Lung (tissue), 12 donors: Measurements from ENCODE around the gene ATG2B. TPM values are rescaled to one million over a fixed set of nuclear protein-coding genes. Genes with fewer than 3 reads are reported as not detected.

Experiments used
- ATAC-seq: fragments of 200-7000 bp; cut with Tn5 transposase; one replicate; pipeline ENCODE4 v1.9.1; 2020; ENCODE audit warnings: moderate number of reproducible peaks; ENCODE audit not compliant: insufficient read depth, low FRiP score
- DNase-seq, 3 donors: peaks; one replicate each; pipeline ENCODE4 v3.0.0-alpha.2; 2013 to 2017
- H3K27ac ChIP-seq, 2 donors: one replicate each; pipeline ENCODE4 v1.5.1; 2013; ENCODE audit warnings: mild to moderate bottlenecking in 2 of 2, moderate library complexity in 2 of 2, control low read depth in 1 of 2, inconsistent platforms in 1 of 2, low read depth in 1 of 2, low read length in 1 of 2
- H3K27me3 ChIP-seq, 3 donors: one replicate each; pipeline ENCODE4 v1.5.1; 2013; ENCODE audit warnings: low read length in 2 of 3; ENCODE audit not compliant: control insufficient read depth in 3 of 3, insufficient read depth in 3 of 3
- H3K36me3 ChIP-seq, 4 donors: one replicate each; pipeline ENCODE4 v1.5.1; 2013; ENCODE audit warnings: low read length in 4 of 4, mild to moderate bottlenecking in 1 of 4, moderate library complexity in 1 of 4; ENCODE audit not compliant: control insufficient read depth in 4 of 4, insufficient read depth in 4 of 4
- H3K4me1 ChIP-seq, 5 donors: one replicate each; pipeline ENCODE4 v1.5.1; 2013; ENCODE audit warnings: low read length in 5 of 5, mild to moderate bottlenecking in 2 of 5, moderate library complexity in 1 of 5; ENCODE audit not compliant: control insufficient read depth in 5 of 5, insufficient read depth in 5 of 5
- H3K4me3 ChIP-seq: one replicate; pipeline ENCODE4 v1.5.1; 2013; ENCODE audit warnings: mild to moderate bottlenecking, control low read depth, moderate library complexity
- H3K9ac ChIP-seq, 2 donors: one replicate each; pipeline ENCODE4 v1.5.1; 2013; ENCODE audit warnings: low read length in 2 of 2, control low read depth in 1 of 2; ENCODE audit not compliant: insufficient read depth in 1 of 2
- H3K9me3 ChIP-seq, 4 donors: one replicate each; pipeline ENCODE4 v1.5.1; 2013; ENCODE audit warnings: low read length in 3 of 4, mild to moderate bottlenecking in 1 of 4, moderate library complexity in 1 of 4; ENCODE audit not compliant: control insufficient read depth in 4 of 4, insufficient read depth in 3 of 4
- WGBS, 2 donors: extraction: QIAGEN DNeasy Blood & Tissue Kit; methylation state at CpG; one replicate each; pipeline ENCODE4 v1.1.7; 2013; 5-methylcytosine and 5-hydroxymethylcytosine counted together
- polyA plus RNA-seq, 2 donors: library from polyadenylated mRNA; stranded (reverse); fragments of 200-250 nt; gene quantifications; one replicate each; pipeline ENCODE4 v1.2.1, GENCODE V29; 2013
- total RNA-seq, 2 donors: library from RNA; depleted of rRNA in 1 of 2; stranded (reverse); fragments of >200 nt in 1 of 2; gene quantifications; one replicate each; pipeline ENCODE4 v1.2.1, GENCODE V29; 2014 to 2021
- TF ChIP-seq, protein P1 (sequence below): IDR thresholded peaks from 2 replicates; pipeline ENCODE4 v1.5.1; 2012; ENCODE audit warnings: mild to moderate bottlenecking; ENCODE audit errors: control extremely low read depth, extremely low read depth
- donor health status: control.
- donor health status: control.
- donor health status: Bipolar disorder and iron deficiency.
- donor health status: healthy.
- donor health status: DM: yes; HTN: yes; CAD: no.

Gene ATG2B
- total and polyA plus RNA-seq, 4 donors, result 3.6 to 64.3 (median 13.2) TPM

DNA sequence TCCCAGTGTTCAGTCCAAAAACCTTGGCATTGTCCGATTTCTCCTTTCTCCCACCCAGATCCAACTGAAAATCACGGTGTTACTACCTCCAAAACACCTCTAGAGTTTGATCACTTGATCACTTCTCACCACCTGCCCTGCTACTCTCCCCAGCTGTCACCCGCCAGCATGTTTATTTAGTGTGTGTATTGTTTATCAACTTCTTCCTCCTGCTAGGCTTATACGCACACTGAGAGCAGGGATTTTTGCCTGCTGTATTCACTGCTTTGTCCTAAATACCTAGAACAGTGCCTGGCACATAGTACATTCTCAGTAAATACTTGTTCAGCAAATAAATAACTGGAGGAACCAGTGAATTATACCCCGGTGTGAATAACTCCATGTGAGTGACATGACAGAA is 102.1 kb downstream of the ATG2B start:
- TF ChIP-seq, protein P1, sequence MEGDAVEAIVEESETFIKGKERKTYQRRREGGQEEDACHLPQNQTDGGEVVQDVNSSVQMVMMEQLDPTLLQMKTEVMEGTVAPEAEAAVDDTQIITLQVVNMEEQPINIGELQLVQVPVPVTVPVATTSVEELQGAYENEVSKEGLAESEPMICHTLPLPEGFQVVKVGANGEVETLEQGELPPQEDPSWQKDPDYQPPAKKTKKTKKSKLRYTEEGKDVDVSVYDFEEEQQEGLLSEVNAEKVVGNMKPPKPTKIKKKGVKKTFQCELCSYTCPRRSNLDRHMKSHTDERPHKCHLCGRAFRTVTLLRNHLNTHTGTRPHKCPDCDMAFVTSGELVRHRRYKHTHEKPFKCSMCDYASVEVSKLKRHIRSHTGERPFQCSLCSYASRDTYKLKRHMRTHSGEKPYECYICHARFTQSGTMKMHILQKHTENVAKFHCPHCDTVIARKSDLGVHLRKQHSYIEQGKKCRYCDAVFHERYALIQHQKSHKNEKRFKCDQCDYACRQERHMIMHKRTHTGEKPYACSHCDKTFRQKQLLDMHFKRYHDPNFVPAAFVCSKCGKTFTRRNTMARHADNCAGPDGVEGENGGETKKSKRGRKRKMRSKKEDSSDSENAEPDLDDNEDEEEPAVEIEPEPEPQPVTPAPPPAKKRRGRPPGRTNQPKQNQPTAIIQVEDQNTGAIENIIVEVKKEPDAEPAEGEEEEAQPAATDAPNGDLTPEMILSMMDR, result no peak
- no peak overlapping the region for H3K9ac ChIP-seq
- peaks cover 0 to 42% (median 4%) of the 10 kb centered on the region in 5 donors for H3K4me1 ChIP-seq
- DNase-seq, result no peak
- H3K27me3 ChIP-seq, result no peaks in the 10 kb centered on the region
- peaks cover 0 to 6% (median under 1%) of the 10 kb centered on the region in 4 donors for H3K9me3 ChIP-seq
- no peaks in the 10 kb centered on the region for H3K36me3 ChIP-seq
- H3K4me3 ChIP-seq, result no peak overlapping the region
- ATAC-seq, result no peak
- H3K27ac ChIP-seq, result no peak overlapping the region
- WGBS, 2 donors, result 46 to 73% methylated on average over 5 of the region's 5 CpGs

DNA sequence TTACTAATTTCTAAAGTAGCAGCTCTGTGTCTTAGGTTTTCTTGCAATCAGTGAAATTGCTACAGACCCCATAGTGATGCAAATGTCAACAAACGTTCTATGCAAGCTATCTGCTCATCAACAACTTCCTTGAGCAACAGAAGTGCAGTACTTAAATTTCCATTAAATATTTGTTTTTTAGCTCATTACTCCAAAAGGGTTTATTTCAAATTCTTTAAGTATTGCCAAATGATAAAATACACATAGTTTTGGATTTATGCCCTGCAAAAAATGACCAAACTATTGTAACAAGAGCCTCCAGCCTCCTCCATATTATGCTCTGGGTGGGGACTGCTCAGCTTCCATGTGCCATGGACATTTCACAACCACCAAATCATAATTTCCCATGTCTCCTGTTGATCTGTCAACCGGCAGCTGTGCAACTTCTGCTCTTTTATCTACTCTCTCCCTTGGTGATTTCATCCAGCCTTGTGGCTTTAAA is 102.8 kb downstream of the ATG2B start:
- 27 to 33% methylated on average over 2 of the region's 2 CpGs for WGBS, 2 donors
- H3K9ac ChIP-seq, result no peak overlapping the region
- no peaks in the 10 kb centered on the region for H3K27me3 ChIP-seq
- H3K9me3 ChIP-seq, result peaks cover 0 to 6% (median under 1%) of the 10 kb centered on the region in 4 donors
- ATAC-seq, result no peak
- no peaks in the 10 kb centered on the region for H3K36me3 ChIP-seq
- DNase-seq, result peak; percentile 83 to 99 (median 97)
- no peak overlapping the region for H3K4me3 ChIP-seq
- H3K4me1 ChIP-seq, result peaks cover 0 to 48% (median 4%) of the 10 kb centered on the region in 5 donors
- H3K27ac ChIP-seq, result no peak overlapping the region
- TF ChIP-seq, protein P1, result no peak

DNA sequence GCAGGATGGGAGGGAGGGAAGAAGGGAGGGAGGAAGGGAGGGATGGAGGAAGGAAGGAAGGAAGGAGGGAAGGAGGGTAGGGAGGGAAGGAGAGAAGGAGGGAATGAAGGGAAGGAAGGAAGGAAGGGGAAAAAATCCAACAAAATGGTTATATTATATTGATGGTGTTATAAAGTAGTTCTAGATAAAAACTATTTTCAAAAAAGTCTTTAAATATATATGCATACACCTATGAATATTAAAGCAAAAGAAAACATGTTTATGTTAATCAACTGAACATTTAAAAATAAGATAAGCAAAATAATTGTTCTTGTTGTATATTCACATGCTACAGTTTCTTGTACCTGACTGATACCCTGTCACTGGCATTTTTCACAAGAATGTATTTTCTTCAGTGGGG is 105.2 kb downstream of the ATG2B start:
- Histone ChIP-seq H3K4me1 (peaks cover 0 to 42% (median 4%) of the 10 kb centered on the region in 5 donors), H3K4me3 (no peak overlapping the region), H3K9me3 (peaks cover 0 to 6% (median under 1%) of the 10 kb centered on the region in 4 donors), H3K36me3 (no peaks in the 10 kb centered on the region), H3K9ac (no peak overlapping the region), H3K27ac (no peak overlapping the region), H3K27me3 (no peaks in the 10 kb centered on the region)
- TF ChIP-seq, protein P1, result no peak
- no peak for ATAC-seq
- DNase-seq, result no peak

DNA sequence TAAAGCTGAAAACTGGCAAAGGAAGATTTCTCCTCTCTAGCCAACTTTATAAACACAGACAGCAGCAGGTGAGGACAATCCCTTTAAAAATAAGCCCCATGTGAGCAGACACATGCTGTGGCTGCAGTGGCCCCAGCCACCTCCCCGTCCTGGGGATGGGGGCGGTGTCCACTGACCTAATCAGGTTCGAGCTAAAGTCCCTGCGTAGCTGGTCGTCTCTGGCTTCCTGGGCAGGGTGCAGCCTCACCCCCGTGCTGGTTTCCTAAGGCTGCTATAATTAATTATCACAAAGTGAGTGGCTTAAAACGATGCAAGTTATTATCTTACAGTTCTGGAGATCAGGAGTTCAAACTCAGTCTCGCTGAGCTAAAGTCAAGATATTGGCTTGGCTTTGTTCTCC is 106.1 kb downstream of the ATG2B start:
- Histone ChIP-seq H3K9ac (no peak overlapping the region), H3K9me3 (peaks cover 0 to 6% (median under 1%) of the 10 kb centered on the region in 4 donors), H3K4me1 (peaks cover 0 to 40% (median 3%) of the 10 kb centered on the region in 5 donors), H3K27me3 (no peaks in the 10 kb centered on the region), H3K27ac (no peak overlapping the region), H3K36me3 (no peaks in the 10 kb centered on the region), H3K4me3 (no peak overlapping the region)
- ATAC-seq (no peak), DNase-seq (no peak)
- TF ChIP-seq, protein P1, result no peak
- WGBS, 2 donors, result 75 to 80% methylated on average over 8 of the region's 8 CpGs
